Daoy (cell line): ENCODE results near the gene IL11. TPM values are rescaled to one million over a fixed set of nuclear protein-coding genes. Genes with fewer than 3 reads are reported as not detected.

ENCODE experiments used
- DNase-seq: peaks from one replicate; pipeline ENCODE4 v3.0.0-alpha.2; 2015; ENCODE audit warnings: low read depth
- total RNA-seq: library from RNA; depleted of rRNA; stranded (reverse); fragments of >200 nt; shearing (Covaris generic); gene quantifications from 2 replicates; pipeline ENCODE4 v1.2.3, GENCODE V29; 2014

Gene IL11
- total RNA-seq, 1 experiment from 2014 or later: 56.5 TPM

- no peak for DNase-seq
Observed at GRCh38 chr19:55373306-55373992, 3.2 kb upstream of the IL11 start.

- peak; percentile 90 for DNase-seq
Observed at GRCh38 chr19:55372316-55373081, 2.2 kb upstream of the IL11 start.

GRCh38 chr19:55369653-55370304 lies 484 bp downstream of the IL11 start:
- peak; percentile 83 for DNase-seq

- peak; percentile 69 for DNase-seq
Observed at GRCh38 chr19:55368701-55369563, 1.3 kb downstream of the IL11 start.

- DNase-seq: no peak
Observed at GRCh38 chr19:55368106-55368505, 2.2 kb downstream of the IL11 start.

GRCh38 chr19:55366790-55367189 lies 3.5 kb downstream of the IL11 start:
- DNase-seq: no peak

GRCh38 chr19:55365964-55366363 lies 4.3 kb downstream of the IL11 start:
- no peak for DNase-seq

GRCh38 chr19:55365245-55365644 lies 5.0 kb downstream of the IL11 start:
- no peak for DNase-seq

GRCh38 chr19:55362990-55363716 lies 7.1 kb downstream of the IL11 start, which contains the start of gene GARIN5B:
TSS of gene GARIN5B (minus strand) at chr19:55363260. CDS start at chr19:55363066, 194 bp downstream.
- DNase-seq: no peak

GRCh38 chr19:55362174-55362989 lies 7.9 kb downstream of the IL11 start:
- DNase-seq: no peak

GRCh38 chr19:55360902-55361301 lies 9.4 kb downstream of the IL11 start:
- DNase-seq: no peak

GRCh38 chr19:55358943-55359908 lies 11.0 kb downstream of the IL11 start:
- no peak for DNase-seq

GRCh38 chr19:55358493-55358892 lies 11.8 kb downstream of the IL11 start:
- no peak for DNase-seq

- no peak for DNase-seq
Observed at GRCh38 chr19:55355213-55355821, 14.9 kb downstream of the IL11 start.

GRCh38 chr19:55354698-55355212 lies 15.5 kb downstream of the IL11 start, which contains the start of gene COX6B2:
TSS of gene COX6B2 (minus strand) at chr19:55354719. CDS start at chr19:55354521, 198 bp downstream.
- no peak for DNase-seq

- peak; percentile 73 for DNase-seq
Observed at GRCh38 chr19:55353803-55354697, 16.2 kb downstream of the IL11 start.

GRCh38 chr19:55353356-55353802 lies 16.9 kb downstream of the IL11 start:
- DNase-seq: no peak
